ENCODE measurements around the gene TBX18. TPM values are rescaled to one million over a fixed set of nuclear protein-coding genes. Genes with fewer than 3 reads are reported as not detected.

TBX18 gene
- total and polyA plus RNA-seq, 12 donors: 1.7 to 9.1 (median 2.8) TPM

- ATAC-seq (no peak), DNase-seq (no peak)
- H3K27ac ChIP-seq: no peak overlapping the region
- no peaks in the 10 kb centered on the region for H3K36me3 ChIP-seq
- TF ChIP-seq CTCF (IDR thresholded peaks at IDR 0.05): no peak
- H3K9me3 ChIP-seq: no peaks in the 10 kb centered on the region
- no peaks in the 10 kb centered on the region for H3K4me1 ChIP-seq
- no peaks in the 10 kb centered on the region for H3K27me3 ChIP-seq
- no peak overlapping the region for H3K4me3 ChIP-seq
- intact Hi-C loops (cut with DNase I): no loop called here
- 52 to 60% methylated on average over 4 of the region's 4 CpGs for WGBS, 2 donors
These were observed 99.0 kb downstream of the TBX18 start for GRCh38 chr6:84665401-84665800.

- no peaks in the 10 kb centered on the region for H3K36me3 ChIP-seq
- no peak for TF ChIP-seq CTCF (IDR thresholded peaks at IDR 0.05)
- intact Hi-C loops (cut with DNase I): loop anchor here in 1 of 10 donors (2.0 kb wide), 1 partner anchor 73 kb away; no protein-coding TSS in a partner anchor
- no peaks in the 10 kb centered on the region for H3K27me3 ChIP-seq
- ATAC-seq (no peak), DNase-seq (no peak)
- 47 to 58% methylated on average over 2 of the region's 2 CpGs for WGBS, 2 donors
- H3K4me1 ChIP-seq: no peaks in the 10 kb centered on the region
- H3K27ac ChIP-seq: no peak overlapping the region
- no peaks in the 10 kb centered on the region for H3K9me3 ChIP-seq
- H3K4me3 ChIP-seq: no peak overlapping the region
These were observed 100.5 kb downstream of the TBX18 start for GRCh38 chr6:84663866-84664265.

- Histone ChIP-seq H3K4me3 (no peak overlapping the region), H3K27ac (no peak overlapping the region), H3K36me3 (no peaks in the 10 kb centered on the region), H3K9me3 (no peaks in the 10 kb centered on the region), H3K27me3 (no peaks in the 10 kb centered on the region), H3K4me1 (no peaks in the 10 kb centered on the region)
- 83 to 84% methylated on average over 2 of the region's 2 CpGs for WGBS, 2 donors
- no peak for DNase-seq
- no peak for TF ChIP-seq CTCF (IDR thresholded peaks at IDR 0.05)
- intact Hi-C loops (cut with DNase I): no loop called here
- no peak for ATAC-seq
These were observed 106.9 kb downstream of the TBX18 start for GRCh38 chr6:84657486-84657885.

- TF ChIP-seq CTCF (IDR thresholded peaks at IDR 0.05): no peak
- DNase-seq (no peak), ATAC-seq (no peak)
- WGBS, 2 donors: 71 to 76% methylated on average over 2 of the region's 2 CpGs
- no peaks in the 10 kb centered on the region for H3K36me3 ChIP-seq
- H3K4me3 ChIP-seq: no peak overlapping the region
- H3K27ac ChIP-seq: no peak overlapping the region
- no peaks in the 10 kb centered on the region for H3K9me3 ChIP-seq
- H3K4me1 ChIP-seq: no peaks in the 10 kb centered on the region
- intact Hi-C loops (cut with DNase I): no loop called here
- no peaks in the 10 kb centered on the region for H3K27me3 ChIP-seq
These were observed 107.4 kb downstream of the TBX18 start for GRCh38 chr6:84657025-84657424.

Data from heart right ventricle (tissue), 16 donors.